Measurements from ENCODE around the gene PIGL.
A peak's percentile ranks its signal among the peaks of the same experiment; 100 is the strongest.

The PIGL gene

GRCh38 chr17:16354585-16354984 lies 137.6 kb downstream of the PIGL start:
- DNase-seq = no peak

DNA sequence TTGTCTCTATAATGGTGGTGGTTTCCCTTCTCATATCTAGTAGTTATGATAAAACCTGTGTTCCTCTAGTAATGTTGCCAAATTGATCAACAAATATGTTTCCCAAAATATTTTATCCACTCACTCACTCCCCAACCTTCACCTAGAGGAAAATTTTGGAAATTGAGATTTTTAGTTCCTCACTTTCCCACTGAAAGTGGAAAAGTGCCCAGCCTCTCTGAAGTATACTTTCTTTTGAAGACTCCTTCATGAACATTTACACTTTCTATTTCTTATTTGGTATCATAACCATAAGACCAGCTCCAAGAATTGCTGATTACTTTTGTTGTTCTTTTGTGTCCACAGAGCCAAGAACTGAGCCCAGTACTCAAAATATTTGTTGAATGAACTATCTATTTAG lies 141.4 kb downstream of the PIGL start:
- no peak for DNase-seq

GRCh38 chr17:16361874-16362273 lies 144.9 kb downstream of the PIGL start:
- DNase-seq = no peak

DNA sequence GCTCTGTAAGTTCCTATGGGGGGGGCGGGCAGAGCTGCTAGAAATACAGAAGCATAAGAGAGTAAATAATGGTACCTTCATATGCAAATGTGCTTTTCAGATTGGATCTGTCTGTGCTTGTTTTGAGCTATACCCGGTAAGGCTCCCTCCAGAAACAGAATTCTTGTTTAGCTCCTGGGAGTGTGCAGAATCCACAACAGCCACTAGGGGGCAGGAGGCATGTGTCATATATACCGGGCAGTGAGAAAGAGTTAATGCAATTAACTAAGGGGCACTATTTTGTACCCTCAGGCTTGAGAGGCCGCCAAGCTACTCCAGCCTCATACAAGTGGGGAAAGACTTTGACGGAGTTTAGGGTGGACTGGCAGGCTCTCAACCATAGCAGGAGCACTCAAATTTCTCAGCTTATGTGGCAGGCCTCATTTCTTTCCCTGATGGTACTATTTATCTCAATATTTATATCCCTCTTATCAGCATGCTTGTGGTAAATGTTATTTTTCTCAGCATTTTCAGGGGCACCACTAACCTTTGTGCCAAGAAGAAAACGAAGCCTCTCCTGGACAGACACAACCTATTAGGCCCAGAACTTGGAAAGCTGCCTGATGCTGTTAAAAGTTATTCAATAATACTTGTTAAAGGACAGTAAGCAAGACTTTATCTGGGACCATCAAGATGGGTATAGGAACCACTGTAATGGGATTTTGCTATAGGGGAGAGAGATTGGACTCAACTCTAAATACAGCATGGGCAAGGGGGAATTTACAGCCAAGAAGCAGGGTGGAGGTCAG lies 146.9 kb downstream of the PIGL start:
- DNase-seq = peak; percentile 47

DNA sequence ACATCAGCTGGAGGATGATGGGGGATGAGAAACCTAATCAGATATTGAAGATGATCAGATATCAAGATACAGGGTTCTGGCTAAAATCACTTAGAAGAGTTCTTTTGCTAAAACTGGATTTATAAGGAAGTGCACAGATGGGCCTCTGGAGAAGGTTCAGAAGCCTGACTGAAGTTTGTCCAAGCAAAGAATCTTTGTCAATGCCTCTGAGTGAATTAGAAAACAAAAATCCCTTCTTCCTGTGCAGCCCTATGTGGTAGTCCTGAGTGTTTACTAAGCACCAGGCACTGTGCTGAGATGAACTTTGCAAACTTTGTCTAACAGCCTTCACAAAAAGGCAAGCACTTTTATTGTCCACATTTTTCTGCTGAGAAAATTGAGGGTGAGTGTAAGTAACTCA lies 147.6 kb downstream of the PIGL start:
- DNase-seq = no peak

DNA sequence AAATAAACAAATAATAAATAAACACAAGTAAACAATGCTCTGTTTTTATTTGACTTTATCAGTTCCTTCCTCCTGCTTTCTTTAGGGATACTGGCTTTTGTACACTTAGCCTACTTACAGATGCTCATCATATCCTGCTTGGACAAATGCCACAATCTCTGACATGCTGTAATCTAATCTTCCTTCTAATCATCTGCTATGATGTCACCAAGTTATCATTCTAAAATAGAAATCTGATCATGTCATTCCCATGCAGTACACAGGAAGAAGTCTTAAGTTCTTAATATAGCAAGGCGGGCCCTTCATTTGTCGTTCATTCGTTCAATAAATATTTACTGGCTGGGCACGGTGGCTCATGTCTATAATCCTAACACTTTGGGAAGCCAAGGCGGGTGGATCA lies 154.7 kb downstream of the PIGL start:
- DNase-seq = no peak

DNA sequence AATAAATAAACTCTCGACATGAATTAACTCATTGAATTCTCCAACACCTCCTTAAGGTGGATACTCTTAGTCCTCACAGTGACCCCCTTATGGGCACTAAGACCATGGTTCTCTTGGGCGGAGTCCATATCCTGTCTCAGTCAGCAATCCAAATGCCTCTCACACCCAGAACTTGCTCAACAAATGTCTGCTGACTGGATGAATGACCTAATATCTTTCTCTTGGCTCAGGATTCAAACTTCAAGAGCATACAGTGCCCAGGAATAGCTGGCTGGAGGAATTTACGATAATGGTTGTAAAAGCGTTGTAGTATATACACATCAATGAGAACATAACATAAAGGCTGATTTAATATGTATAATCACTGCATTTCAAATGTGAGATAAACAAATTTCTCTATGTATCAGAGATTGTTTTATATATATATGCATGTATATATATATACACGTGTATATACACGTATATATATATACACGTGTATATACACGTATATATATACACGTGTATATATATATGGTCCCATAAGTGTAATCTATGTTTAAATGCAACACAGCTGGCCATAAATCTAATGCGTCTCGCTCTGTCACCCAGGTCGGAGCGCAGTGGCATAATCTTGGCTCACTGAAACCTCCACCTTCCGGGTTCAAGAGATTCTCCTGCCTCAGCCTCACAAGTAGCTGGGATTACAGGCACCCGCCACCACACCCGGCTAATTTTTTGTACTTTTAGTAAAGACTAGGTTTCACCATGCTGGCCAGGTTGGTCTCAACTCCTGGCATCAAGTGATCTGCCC lies 157.3 kb downstream of the PIGL start:
- DNase-seq = no peak

Measured in kidney glomerular epithelial cell (primary cell).